Right lung (tissue), 5 donors: ENCODE results near the gene USP37. TPM values are rescaled to one million over a fixed set of nuclear protein-coding genes. Genes with fewer than 3 reads are reported as not detected.

Experiments
- DNase-seq, 2 donors: peaks; one replicate each; pipeline ENCODE4 v3.0.0-alpha.2; 2013
- polyA plus RNA-seq, 5 donors: library from polyadenylated mRNA; unstranded; fragments of 120-200 nt; gene quantifications; one replicate each; pipeline versions ENCODE4 v1.2.1 to v1.2.3, GENCODE V29; 2013; ENCODE audit warnings: inconsistent platforms in 1 of 5, low replicate concordance in 1 of 5; ENCODE audit not compliant: insufficient read length in 5 of 5, insufficient read depth in 1 of 5

The USP37 gene
- polyA plus RNA-seq, 5 donors = 10.5 to 20.1 (median 17.7) TPM

DNA sequence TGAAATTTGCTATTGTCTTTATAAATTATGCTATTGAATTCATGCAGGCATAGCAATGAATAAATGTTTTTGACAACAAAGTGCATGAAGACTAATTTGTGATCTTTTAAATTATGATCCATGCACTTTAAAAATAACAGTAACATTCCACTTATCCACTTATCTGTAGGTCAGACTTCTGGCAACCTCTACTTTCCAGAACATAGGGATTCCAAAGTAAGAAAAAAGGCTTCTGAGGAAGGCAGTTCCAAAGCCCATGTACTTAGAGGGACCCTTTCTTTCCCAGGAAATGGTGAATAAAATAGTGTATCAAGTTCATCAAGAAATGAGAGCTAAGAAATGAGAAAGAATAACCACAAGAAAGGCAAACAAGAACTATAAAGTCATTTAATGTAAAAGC, 90.9 kb downstream of the USP37 start:
- peak in 1 of 2 donors; percentile 1 for DNase-seq

DNA sequence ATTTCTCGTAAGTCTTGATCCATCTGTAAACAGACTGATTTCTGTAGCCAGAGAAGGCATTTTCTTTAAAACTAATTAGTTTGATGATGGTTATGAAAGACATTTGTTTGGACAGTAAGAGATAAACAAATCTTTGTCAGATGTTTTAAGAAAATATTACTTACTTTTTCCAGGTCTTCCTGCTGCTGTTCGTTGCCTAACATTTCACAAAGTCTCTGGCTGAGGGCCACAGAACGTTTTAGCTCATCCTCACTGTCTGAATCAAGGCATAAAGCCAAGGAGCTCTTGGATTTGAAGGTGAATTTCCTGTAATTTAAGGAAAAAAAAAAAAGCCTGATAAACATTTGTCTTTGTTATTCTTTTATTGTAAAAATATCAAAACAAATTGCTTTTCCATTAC, 91.5 kb downstream of the USP37 start:
- peak in 1 of 2 donors; percentile 5 for DNase-seq

DNA sequence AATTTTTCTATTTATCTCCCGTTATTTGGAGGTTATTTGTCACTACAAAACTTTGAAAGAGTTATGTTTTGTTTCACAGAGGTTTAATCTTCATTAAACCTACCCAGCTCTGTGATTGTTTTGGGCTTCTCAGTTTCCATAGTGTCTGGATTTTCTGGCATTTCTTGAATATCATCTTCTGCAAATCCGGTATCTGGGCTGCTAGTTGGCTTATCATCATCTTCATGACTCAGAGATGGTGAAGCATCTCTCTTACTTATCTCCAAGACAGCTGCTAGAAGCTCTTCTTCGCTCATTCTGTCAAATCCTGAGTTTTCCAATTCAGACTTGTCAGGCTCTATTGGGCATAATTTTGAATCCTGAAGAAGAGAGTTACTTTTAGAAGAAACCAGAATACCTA, 93.6 kb downstream of the USP37 start:
- no peak for DNase-seq

DNA sequence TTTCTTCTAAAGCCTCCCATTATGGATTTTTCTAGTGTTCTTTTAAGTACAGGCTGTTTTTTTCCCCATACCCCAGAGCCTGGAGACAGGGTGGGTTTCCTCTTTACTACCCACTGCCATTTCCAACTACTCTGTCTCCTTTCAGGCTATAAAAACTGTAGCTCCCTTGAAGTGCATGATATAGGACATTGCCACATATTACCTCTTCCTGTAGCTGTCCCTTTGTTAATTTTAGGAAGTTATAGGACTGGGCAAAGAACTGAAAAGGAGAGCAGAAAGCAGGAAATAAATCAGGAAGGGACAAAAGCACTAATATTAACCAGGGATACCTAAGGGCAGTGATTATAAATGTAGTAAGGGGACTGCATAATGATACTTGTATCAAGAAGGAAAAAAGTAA, 95.2 kb downstream of the USP37 start:
- no peak for DNase-seq

DNA sequence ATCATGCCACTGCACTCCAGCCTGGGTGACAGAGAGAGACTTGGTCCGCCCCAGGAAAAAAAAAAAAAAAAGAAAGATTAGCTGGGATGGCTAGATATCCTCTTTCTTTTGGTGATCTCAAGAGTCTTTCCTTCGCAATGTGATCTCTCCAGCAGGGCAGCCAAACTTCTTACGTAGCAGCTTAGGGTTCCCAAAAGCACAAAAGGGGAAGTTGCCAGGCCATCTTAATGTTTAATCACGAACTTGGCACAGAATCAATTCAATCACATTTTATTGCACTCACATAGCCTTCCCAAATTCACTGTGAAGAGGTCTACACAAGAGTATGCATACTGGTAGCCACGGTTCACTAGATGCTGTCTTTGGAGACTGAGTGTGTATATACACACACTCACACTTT, 96.2 kb downstream of the USP37 start:
- no peak for DNase-seq

DNA sequence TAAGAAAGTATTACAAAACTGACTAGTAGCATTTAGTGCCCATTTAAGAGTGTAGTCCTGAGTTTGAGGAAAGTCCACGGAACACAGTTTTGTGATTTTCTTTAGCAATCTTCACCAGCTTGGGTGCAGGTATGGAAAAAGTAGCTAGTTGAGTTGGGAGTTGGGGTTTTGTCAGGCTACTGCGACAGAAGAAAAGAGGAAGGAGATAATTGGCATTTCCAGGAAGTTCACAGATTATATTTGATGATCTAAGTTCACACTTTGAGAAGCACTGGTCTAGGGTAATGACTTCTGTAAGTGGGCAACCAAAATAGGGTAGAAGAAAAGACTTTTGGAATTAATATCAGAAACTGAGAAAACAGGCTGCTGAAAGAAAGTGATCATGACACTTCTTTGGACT, 97.1 kb downstream of the USP37 start:
- no peak for DNase-seq

DNA sequence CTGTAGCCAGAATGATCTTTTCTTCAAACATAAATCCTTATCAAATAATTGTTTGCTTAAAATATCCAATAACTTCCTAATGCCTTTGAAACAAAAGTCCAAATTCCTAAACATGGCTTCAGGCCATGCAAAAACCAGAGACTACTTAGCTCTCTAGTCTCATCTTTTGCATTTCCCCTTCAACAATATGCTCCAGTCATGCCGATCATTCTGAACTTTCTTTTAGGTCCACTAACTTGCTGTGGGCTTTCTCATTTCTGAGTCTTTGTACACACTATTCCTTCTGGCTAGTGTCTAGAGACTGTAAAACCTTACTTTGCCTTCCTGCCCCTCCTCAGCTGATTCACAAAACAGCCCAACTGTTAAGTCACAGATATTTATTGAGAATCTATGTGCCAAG, 97.7 kb downstream of the USP37 start:
- DNase-seq = no peak

DNA sequence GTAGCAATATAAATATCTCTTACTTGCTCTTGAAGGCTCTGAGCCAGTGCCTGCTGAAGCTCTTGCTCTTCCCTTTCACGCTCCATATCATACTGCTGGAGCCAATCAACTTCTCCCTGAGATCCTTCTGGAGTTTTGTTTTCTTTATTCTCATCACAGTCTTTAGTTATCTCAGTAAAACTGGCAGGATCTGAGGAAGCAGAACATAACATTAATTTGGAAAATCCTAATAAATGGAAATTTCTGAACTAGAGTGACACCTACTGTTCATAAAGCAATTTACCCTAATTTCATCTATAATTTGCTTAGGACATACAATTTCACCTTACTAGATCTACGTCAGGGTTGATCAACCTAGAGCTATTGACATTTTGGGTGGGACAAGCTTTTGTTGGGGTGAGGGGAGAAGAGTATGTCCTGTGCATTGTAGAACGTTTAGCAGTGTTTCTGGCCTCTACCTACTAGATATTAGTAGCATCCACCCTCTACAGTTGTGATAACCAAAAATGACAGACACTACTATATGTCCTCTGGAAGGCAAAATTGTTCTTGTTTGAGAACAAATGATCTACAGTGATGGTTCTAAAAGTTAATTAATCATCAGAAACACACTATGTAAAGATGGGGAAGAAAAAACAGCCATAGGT, 102.0 kb downstream of the USP37 start:
- DNase-seq = peak; percentile 20 to 23

DNA sequence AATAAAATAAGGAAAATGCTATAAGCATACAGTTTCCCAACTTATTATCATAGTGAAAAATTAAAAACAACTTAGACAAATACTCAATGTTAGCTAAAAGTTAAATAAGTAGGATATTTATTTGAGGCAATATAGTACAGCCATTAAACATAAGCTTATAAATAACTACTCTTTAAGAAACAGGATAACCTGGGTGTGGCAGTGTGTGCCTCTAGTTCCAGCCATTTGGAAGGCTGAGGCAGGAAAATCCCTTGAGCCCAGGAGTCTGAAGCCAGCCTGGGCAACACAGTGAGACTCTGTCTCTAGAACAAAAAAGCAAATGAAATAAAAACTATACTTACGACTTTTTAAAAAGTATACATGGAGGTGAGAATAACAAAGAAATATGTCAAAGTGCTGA, 109.6 kb downstream of the USP37 start:
- no peak for DNase-seq

DNA sequence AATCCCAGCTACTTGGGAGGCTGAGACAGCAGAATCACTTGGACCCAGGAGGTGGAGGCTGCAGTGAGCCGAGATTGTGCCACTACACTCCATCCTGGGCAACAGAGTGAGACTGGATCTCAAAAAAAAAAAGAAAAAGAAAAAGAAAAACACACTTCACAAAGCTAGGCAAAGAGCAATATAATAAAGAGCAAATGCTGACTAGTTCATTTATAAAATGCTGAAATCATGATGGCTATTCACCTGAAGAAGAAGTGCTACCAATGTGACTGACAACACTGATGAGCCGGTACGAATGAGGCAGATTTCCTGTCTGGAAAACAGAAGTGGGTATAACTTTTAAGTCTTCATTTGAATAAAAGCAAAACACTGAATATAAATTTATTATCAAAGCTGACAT, 111.3 kb downstream of the USP37 start:
- no peak for DNase-seq

DNA sequence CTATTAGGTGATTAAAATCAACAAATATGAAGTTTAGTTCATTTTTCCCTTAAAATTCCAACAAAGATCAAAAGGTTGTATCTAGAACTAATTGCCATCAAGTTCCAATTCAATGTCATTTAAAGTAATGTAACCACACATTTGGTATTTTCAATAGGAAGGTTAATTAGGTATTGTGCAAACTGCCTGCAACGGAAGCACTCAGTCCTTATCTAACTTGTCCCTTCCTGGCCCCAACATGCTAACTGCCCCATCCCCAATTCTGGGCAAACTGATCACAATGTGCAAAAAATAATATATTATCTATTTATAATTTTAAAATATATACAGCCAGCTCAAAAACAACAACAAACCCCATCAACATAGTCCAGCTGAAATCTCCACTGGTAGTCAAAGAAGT, 116.1 kb downstream of the USP37 start:
- DNase-seq = no peak

DNA sequence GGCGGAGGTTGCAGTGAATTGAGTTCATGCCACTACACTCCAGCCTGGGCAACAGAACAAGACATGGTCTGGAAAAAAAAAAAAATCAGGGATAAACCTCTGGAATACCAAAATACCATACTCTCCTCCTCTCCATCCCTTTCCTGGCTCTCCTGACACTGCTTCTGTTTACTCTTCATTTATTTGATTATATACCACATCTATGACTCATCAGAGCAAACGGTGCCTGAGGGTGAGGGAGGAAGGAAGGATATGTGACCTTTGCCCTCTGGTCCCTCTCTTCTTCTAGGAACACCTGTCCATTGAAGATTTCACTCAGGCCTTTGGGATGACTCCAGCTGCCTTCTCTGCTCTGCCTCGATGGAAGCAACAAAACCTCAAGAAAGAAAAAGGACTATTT, 119.2 kb downstream of the USP37 start:
- no peak for DNase-seq

DNA sequence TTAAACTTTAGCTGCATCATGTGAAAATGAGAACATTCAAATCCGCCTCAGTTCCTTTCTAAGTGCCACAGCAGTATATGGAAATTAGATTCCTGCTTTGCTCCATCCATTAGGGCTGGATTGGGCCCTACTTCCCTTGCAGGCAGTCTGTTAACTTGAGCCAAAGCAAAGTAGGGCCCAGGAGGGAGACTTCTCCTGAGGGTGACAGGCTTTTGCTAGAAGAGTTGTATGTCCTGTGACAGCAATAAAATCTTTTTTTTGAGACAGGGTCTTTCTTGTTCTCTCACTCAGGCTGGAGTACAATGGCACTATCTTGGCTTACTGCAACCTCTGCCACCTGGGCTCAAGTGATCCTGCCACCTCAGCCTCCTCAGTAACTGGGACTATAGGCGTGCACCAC, 121.1 kb downstream of the USP37 start:
- DNase-seq = no peak

DNA sequence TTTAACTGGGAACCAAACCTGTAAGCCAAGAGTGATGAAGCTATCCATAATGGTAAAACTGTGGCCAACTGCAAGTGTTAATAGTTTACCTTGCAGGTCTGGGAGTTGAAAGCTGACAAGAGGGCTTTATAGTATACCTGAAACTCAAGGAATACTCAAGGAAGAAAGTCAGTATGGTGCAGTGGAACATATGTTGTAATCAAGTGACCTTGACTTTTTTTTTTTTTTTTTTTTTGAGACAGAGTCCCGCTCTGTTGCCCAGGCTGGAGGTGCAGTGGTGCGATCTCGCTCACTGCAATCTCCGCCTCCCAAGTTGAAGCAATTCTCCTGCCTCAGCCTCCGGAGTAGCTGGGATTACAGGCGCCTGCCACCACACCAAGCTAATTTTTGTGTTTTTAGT, 121.6 kb downstream of the USP37 start:
- no peak for DNase-seq

DNA sequence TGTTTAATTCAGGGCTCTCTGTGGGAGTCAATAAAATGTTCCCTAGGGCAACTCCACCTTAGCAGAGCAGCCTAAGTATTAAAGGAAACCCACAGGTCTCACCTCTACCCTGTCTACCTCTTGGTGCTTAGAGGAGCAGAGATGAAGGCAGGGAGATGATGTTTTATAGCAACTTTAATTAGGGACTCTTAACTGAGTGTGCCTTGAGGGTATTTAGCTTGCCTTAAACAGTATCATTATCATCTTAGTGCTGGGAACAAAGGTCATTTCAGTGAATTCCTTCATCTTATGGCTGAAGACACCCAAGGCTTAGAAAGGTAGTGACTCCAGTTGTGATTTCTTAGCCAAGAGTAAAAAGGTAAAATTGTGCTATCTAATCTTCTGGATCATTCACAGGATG, 122.5 kb downstream of the USP37 start:
- DNase-seq = no peak

DNA sequence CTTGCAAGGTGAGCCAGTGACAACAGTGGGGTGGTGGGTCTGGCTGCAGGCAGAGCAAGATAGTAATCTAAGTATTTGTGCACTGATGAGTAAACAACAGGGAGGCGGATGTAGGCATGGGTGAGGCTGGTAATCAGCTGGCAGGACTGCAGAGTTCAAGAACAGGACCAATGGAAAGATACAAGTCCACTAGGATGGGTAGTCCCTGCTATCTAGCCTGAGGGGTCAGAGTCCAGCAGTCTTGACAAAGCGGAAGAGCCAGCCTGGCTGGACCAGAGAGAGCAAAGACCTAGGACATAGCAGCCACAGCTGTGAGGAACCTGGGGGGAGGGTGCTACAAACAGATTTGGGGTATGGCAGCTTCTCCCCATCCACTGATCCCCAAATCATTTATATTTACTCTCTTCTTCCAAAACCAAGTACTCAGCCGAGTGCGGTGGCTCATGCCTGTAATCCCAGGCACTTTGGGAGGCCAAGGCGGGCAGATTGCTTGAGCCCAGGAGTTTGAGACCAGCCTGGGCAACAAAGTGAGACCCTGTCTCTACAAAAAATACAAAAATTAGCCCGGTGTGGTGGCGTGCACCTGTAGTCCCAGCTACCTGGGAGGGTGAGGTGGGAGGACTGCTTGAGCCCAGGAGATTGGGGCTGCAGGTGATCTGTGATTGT, 123.3 kb downstream of the USP37 start:
- no peak for DNase-seq

DNA sequence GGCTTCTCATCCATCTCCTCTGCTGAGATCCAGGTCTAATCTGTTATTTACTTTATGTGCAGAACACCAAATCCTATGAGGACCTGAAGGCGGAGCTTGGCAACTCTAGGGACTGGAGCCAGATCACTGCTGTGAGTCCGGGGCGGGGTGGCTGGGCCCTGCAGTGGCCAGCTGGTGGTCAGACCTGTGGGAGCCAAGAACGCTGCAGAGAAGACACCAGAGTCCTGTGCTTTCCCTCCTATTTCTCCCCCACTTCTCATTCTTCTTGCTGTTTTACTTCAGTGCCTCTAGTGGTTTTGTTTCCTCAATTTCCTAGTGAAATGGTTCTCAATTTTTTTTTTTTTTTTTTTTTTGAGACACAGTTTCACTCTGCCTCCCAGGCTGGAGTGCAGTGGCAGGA, 129.6 kb downstream of the USP37 start:
- DNase-seq = no peak

DNA sequence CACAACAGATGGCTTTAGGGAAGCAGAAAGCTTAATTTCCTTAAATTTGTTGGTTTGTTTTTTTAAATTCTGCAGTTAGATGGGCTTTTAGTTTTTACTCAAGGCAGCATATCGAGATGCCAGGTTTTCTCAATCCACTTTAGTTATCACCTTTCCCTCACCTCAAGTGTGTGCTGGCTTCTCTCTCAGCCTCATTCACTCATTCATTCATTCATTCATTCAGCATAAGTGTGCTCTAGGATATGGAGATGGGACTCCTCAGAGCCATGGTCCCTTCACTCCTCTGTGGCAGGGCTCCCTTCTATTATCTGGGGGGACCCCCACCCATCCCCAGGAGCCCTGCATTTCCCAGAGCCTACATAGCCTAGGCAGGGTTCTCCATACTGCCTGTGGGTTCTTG, 130.2 kb downstream of the USP37 start:
- no peak for DNase-seq

DNA sequence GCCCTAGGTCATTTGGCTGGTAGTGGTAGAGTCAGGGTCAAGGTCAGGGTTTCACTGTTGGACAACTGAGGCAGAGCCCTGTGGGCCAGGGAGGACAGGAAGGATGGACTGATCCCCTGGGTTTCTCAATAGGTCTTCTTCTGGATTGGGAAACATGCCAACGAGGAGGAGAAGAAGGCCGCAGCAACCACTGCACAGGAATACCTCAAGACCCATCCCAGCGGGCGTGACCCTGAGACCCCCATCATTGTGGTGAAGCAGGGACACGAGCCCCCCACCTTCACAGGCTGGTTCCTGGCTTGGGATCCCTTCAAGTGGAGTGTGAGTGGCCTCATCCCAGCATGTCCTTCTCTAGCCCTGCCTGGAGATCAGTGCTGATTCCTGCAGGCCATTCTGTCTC, 131.2 kb downstream of the USP37 start:
- no peak for DNase-seq

DNA sequence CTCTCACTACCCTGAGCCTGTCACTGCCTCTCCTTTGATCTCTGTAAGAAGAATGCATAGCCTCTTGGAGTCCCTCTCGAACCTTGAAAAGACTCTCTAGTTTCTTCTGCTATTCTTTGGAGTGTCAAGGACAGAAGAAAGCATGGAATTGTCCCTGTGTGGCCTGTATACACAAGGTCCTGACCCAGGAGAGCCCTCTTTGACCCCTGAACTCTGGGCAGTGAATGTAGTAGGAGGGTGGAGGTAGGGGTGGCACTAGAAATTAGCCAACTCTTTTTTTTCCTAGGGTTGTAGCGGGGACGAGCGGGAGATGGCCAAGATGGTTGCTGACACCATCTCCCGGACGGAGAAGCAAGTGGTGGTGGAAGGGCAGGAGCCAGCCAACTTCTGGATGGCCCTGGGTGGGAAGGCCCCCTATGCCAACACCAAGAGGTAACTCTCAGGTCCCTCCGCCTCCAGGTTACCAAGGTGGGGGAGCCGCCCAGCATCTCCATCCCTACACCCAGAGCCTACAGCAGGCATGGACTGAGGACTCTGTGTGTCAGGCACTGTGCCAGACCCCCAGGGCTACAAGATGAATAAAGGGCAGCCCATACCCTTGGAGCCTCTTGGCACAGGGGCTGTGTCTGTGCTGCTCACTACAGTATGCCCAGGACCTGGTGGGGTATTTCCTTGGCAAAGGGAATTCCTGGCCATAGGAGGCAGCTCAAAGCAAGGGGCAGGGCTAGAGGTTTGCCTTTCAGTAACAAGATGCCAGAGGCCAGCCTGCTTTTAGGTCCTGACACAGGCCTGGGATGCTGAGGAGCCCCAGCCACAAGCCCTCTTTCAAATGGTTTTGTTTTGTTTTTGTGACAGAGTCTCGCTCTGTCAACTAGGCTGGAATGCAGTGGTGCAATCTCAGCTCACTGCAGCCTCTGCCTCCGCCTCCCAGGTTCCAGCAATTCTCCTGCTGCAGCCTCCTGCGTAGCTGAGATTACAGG, 132.9 kb downstream of the USP37 start:
- no peak for DNase-seq

DNA sequence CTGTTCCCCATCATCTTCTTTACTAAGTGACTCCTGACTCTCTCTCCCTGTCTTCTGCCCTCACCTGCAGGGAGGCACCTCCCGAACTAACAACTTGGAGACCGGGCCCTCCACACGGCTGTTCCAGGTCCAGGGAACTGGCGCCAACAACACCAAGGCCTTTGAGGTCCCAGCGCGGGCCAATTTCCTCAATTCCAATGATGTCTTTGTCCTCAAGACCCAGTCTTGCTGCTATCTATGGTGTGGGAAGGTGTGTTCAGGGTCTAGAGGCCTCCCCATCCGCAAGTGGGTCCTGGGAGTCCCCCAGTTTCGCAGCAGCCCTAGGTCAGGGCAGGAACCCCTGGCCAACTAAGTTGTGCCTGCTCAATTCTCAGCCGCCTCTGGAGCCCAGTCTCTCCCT, 133.7 kb downstream of the USP37 start:
- no peak for DNase-seq

DNA sequence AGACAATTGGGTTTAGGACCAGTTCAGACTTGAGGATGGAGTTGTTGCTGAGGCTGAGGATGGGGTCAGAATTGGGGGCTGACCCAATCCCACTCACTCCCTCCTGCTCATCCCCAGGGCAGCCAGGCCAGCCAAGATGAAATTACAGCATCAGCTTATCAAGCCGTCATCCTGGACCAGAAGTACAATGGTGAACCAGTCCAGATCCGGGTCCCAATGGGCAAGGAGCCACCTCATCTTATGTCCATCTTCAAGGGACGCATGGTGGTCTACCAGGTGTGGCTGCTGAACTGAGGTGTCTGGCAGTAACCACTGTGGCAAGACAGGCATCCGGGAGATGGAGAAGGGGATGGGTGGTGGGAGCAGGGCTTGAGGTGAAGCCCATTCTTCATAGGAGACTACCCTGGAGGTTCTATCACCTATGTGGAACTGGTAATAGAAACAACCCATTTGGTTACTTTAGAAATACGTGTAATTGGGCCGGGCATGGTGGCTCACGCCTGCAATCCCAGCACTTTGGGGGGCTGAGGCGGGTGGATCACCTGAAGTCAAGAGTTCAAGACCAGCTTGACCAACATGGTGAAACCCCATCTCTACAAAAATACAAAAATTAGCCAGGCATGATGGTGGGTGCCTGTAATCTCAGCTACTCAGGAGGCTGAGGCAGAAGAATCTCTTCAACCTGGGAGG, 135.3 kb downstream of the USP37 start:
- no peak for DNase-seq
